KG1 (cell line): Measurements from ENCODE around the gene FAM204A.

Source experiments
- DNase-seq: peaks from one replicate; lab custom pipeline; 2025; lab: John Stamatoyannopoulos, UW

Gene FAM204A

DNA sequence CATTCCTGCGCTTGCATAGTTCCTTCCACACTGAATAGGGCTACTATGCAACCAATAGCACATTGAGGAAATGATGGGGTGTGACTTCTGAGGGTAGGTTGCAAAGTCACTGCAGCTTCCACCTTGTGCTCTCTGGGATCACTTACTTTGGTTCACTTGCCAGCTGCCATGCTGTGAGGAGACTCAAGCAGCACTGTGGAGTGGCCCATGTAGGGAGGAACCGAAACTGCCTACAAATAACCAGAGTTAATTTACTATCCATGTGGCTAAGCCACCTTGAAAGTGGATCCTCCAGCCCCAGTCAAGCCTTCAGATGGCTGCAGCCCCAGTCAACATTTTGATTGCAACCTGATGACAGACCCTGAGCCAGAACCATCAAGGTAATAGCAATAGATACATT is 64.3 kb downstream of the FAM204A start:
- DNase-seq = no peak

DNA sequence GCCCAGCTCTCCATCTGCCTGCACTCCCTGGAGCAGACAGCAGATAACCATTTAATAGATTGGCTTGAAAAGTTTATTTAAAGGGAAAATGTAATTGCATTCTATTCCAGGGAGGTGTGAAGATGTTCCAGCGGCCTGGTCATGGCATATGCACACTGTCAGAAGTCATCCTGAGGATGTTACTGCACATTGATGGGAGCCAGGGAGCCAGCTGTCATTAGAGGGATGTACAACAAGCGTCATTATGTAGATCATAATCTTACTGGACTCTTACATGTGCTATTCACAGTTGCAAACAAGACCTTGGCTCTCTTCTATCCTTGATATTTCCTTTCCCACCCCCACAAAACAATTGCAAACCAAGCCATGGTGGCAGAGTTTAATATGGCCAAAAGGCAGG is 65.4 kb downstream of the FAM204A start:
- no peak for DNase-seq

DNA sequence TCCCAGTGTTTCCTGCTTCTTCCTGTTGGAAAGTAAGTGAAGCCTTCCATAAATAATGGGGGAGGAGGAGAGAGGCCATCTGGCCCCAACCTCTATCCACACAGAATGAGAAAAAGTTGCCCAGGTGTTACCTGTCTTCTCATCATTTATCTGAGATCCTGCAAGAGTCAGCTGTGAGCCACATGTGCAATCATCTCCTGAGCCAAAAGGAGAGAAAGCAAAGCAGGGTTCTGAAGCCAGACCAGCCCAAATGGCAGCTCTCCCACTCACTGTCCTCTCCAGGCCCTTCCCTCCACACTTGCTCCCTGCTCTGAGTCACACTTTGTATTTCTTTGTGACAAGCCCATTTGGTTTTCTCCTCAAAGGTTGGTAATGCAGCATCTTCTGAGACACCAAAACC is 65.9 kb downstream of the FAM204A start:
- DNase-seq = no peak

DNA sequence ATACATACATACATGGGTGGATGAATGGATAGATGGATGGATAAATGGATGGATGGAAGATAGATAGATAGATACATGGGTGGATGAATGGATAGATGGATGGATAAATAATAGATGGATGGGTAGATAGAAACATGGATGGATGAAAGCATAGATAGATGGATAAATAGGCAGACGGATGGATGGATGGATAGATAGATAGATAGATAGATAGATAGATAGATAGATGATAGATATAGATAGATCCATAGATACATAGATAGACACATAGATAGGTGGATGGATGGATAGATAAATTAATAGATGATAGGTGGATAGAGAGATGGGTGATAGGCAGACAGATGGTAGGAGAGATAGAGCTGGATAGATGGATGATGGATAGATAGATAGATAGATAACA is 68.5 kb downstream of the FAM204A start:
- DNase-seq = no peak

GRCh38 chr10:118272767-118273166 is 69.4 kb downstream of the FAM204A start:
- no peak for DNase-seq

GRCh38 chr10:118272149-118272721 is 69.9 kb downstream of the FAM204A start:
- no peak for DNase-seq

GRCh38 chr10:118271671-118272070 is 70.5 kb downstream of the FAM204A start:
- no peak for DNase-seq

DNA sequence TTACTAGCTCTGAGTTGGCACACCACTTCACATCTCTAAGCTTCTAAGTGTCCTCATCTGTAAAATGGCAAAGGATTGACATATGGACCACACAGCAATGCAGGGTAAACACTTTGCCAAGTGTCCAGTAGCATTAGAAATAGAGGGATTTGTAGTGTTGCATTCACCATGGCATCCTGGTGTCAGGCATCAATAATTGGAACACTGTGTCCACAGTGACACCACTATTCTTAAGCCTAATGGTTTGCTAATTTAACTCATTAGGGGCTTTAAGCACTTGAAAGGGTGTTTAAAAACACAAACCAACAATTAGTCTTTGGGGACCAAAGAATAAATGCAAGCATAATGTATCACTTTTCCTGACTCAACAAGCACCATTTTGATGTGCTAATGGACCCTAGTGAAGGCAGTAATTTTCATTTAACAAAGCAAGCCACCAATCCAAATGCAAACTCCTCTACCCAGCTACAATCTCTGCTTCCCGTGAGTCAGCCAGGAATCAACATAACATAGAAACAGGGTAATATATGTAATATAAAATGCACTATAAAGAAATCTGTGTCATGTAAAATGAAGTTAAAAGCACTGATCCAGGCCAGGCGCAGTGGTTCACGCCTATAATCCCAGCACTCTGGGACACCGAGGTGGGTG is 75.9 kb downstream of the FAM204A start:
- DNase-seq = no peak

DNA sequence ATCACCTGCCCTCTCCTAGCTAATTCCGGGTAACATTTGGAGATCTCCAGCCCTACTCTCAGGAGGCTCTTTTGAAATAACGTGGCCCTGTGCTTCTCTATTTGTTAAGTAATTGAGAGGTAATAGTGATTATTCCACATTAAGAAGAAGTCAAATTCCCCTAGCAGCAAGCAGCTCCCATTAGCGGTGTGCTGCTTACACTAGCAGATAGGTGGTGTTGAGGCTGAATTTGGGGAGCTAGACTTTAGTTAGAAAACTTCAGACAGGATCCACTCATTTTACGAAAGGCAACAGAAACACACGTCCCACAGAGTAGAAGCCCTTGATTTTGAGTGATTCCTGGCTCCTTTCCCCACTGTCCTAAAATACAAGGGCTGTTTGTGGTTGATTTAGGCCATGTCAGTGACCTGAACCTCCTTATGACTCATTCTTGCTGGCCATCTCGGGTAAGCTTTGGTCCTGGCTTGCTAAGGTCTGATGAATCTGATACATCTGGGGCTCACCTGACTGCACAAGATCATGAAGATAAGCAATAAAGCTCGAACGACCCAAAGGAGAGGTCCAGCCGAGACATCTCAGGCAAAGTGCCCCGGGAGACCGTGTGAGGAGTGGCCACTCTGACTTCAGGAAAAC is 77.2 kb downstream of the FAM204A start:
- no peak for DNase-seq

DNA sequence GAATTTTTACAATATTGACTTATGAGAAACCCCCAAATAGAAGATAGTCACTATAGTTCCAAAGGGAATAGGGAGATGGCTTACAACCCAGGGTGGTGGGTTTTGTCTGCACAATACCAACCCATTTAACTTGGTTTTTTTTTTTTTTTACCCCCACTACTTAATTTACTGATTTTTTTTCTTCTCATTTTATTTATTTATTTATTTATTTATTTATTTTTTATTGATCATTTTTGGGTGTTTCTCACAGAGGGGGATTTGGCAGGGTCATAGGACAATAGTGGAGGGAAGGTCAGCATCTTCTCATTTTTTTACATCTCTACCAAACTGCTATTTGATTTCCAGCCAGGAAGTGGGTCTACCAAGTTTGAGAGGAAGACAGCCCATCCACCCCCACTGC is 77.9 kb downstream of the FAM204A start:
- no peak for DNase-seq

DNA sequence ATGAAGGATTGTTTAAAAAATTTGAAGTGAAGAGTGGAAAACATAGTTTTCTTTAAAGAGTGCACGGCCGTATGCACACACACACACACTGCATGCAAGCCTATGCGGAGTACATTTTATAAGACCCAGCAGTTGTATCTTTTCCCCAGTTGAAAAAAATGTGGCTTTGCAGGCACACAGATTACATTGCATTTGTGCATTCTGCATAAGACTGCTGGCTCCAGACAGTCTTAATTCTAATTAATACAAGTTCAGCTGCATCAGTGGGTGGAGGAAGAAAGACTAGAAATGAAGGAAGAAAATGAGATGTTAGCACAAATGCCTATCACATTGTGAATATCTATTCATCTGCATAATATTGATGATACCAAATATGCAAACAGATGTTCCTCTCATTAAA is 79.6 kb downstream of the FAM204A start:
- no peak for DNase-seq

- peak; percentile 4 for DNase-seq
These were observed 82.7 kb downstream of the FAM204A start for GRCh38 chr10:118259288-118259906.

DNA sequence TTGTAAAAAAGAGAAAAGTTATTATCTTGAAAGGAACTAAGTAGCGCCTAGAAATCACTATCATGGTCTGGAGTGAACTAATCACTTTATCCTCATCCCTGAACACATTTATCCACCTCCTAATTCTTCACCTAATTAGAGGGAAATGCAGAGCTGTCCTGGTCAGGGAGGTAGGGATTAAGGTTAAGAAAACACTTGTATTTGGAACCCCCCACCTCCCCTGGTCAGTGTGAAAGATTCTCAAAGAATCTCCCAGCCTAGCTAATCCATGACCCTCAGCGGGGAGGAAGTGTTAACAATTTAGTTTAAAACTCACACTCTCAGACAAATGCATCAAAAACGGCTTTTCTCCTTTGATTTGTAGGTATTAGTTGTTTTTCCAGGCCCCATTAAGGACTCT is 83.8 kb downstream of the FAM204A start:
- DNase-seq = no peak

GRCh38 chr10:118256825-118257570 is 85.1 kb downstream of the FAM204A start:
- no peak for DNase-seq

- DNase-seq = no peak
These were observed 85.9 kb downstream of the FAM204A start for GRCh38 chr10:118256209-118256608.

- DNase-seq = no peak
These were observed 86.8 kb downstream of the FAM204A start for GRCh38 chr10:118255355-118255754.

GRCh38 chr10:118254654-118255053 is 87.5 kb downstream of the FAM204A start:
- no peak for DNase-seq

GRCh38 chr10:118253397-118253796 is 88.7 kb downstream of the FAM204A start:
- DNase-seq = no peak

DNA sequence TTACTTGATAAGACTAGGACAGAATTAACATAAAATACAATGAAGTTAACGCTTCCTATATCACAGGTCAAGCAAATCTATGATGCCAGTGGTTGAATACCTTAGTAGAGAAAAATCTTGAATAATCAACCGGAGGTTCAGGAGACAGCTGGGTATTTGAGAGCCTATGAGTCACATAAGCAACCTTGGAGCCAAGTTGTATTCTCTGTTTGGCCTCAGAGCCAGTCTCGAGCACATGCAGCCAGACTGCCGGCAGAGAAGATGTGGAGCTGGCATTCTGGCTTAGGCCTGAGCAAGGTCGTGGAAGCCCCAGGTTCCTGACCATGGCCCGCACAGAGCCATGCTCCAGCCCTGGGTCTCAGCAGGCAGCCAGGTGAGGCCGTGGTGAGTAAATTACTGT is 90.3 kb downstream of the FAM204A start:
- no peak for DNase-seq

DNA sequence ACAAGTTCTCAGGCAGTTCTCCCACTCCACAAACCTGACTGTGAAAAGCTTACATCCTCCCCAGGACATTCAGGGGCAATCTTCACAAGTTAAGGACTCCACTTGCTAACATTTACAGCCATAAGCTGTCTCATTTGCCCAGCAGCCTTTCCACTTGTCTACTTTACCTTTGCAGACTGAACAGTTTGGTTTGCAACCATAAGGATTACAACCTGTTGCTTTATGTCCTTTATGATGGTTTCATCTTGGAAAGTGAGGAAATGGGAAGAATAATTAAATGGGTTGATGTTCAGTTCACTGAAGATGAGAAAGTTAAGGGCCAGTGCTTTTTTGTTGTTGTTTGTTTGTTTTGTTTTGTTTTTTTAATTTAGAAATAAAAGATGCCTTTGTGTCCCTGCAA is 92.4 kb downstream of the FAM204A start:
- no peak for DNase-seq
